GM20000 (cell line): Measurements from ENCODE around the gene KDM6A.

Experiments used
- DNase-seq: peaks from one replicate; pipeline ENCODE4 v3.0.0; 2012; ENCODE audit warnings: low spot score
- TF ChIP-seq, protein P1 (sequence below): IDR thresholded peaks from 2 replicates; pipeline ENCODE4 v1.5.1; 2012; ENCODE audit warnings: mild to moderate bottlenecking, control low read depth; ENCODE audit errors: extremely low read depth, missing control alignments

The KDM6A gene

DNA sequence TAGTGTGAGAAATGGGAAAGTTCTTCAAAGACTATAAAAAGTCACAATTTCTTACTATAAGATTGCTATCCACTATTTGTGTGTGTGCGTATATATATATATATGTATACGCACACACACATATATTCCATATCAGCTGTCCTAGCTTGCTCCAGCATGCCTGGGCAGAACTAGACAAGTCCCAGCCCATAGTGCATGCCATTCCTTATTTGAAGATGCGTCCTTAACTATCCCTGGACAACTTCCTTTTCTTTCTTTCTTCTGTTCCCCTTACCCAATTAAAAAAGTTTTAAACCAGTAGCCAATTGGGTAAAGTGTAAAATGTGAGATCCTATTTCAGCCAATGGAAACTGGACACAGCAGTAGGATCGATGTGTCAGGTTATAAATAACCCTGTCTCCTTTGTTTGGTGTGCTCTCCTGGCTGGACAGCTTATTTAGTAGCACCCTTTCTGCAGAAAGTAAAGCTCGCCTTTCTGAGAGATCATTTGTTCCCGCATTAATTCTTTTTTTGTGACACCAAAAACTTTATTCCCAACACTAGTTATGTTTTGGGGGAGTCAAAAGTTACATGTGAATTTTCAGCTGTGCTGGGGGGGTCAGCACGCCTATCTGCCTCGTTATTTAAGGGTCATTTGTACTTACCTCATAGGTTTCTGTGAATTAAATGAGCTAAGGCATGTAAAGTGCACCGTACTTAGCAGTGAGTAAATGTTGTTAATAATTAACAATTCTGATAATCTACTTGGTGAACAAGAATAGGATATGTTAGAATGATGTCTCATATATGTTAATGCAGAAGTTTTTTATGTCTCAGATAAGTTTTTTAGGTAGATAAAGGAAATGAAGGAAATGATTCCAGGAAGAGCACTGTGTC, 40.9 kb downstream of the KDM6A start:
- TF ChIP-seq, protein P1, sequence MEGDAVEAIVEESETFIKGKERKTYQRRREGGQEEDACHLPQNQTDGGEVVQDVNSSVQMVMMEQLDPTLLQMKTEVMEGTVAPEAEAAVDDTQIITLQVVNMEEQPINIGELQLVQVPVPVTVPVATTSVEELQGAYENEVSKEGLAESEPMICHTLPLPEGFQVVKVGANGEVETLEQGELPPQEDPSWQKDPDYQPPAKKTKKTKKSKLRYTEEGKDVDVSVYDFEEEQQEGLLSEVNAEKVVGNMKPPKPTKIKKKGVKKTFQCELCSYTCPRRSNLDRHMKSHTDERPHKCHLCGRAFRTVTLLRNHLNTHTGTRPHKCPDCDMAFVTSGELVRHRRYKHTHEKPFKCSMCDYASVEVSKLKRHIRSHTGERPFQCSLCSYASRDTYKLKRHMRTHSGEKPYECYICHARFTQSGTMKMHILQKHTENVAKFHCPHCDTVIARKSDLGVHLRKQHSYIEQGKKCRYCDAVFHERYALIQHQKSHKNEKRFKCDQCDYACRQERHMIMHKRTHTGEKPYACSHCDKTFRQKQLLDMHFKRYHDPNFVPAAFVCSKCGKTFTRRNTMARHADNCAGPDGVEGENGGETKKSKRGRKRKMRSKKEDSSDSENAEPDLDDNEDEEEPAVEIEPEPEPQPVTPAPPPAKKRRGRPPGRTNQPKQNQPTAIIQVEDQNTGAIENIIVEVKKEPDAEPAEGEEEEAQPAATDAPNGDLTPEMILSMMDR = no peak
- no peak for DNase-seq

DNA sequence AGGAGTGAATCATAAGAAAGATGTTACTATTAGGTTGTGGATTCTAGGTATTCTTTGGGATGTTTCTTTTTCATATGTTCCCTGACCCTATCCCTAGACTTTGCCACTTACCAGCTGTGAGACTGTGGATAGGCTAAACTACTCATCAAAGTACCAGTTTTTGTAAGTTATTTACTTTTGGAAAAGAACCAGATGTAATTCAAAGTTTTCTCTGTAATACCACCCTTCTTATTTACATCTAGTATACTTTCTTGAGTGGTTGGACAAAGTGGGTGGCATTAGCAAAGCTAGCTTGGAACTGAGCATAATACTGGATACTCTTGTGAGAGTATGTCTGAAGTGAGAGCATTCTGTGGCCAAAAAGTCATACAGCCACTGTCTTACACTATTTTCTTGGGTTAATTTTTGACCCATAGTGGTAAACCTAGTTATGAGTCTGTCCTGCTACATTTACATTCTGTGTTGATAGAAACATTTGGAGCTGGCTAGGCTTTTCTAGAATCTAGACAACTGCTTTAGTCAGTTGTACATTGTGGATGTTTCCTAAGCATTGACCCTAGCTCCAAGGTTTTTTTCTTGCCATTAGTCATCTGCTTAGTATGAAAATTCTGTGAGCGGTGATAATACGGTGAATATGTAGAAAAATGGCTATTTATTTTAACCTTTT, 41.7 kb downstream of the KDM6A start:
- no peak for DNase-seq
- TF ChIP-seq, protein P1 = no peak

DNA sequence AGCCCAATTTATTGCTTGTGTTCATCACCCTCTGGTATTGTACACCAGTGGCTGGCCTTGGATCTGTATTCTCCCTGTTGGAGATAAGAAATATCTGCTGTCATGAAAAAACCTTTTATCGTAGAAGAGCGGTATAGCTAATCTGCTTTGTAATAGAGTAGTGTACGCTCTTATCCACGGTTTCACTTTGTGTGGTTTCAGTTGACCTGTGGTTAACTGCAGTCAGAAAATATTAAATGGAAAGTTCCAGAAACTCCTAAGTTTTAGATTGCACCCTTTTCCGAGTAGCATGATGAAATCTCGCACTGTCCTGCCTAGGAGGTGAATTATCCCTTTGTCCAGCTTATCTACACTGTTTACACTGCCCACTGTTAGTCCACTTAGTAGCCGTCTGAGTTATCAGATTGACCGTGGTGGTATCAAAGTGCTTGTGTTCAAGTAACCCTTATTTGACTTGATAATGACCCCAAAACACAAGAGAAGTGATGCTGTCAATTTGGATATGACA, 42.4 kb downstream of the KDM6A start:
- no peak for DNase-seq

DNA sequence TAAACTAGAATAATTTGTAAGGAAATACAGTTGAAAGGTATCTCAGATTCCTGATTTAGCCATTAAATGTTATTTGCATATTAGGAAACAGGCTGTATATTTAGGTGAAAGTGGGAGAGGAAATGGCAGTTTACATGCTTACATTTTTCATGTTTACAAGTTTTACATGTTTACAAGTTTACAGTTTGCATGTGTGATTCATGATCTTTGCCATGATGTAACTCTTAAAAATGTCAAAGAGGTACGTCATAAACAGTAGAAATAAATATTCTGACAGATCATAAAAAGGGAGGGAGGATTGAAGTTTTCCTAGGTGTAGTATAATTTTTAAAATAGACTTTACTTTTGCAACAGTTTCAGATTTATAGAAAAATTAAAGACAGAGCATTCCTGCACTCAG, 45.7 kb downstream of the KDM6A start:
- DNase-seq = no peak

More for the DNA sequence above, 42.4 kb downstream of the KDM6A start:
- TF ChIP-seq, protein P1 = no peak

DNA sequence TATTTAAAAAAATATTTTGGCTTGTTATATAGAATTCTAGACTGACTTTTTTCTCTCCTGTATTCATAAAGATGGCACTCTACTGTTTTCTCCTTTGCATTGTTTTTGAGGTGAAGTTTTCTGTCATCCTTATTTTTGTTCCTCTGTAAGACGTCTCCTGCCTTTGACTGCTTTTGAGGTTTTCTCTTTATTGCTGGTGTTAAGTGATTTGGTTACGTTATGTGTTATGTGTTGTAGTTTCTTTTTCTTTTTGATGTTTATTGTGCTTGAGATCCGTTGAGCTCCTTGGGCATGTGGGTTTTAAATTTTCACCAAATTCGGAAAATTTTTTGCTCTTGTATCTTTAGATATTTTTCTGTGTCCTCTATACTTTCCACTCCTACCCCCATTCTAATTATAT, 50.0 kb downstream of the KDM6A start:
- no peak for DNase-seq
- TF ChIP-seq, protein P1 = no peak

More for the DNA sequence above, 45.7 kb downstream of the KDM6A start:
- TF ChIP-seq, protein P1 = no peak

DNA sequence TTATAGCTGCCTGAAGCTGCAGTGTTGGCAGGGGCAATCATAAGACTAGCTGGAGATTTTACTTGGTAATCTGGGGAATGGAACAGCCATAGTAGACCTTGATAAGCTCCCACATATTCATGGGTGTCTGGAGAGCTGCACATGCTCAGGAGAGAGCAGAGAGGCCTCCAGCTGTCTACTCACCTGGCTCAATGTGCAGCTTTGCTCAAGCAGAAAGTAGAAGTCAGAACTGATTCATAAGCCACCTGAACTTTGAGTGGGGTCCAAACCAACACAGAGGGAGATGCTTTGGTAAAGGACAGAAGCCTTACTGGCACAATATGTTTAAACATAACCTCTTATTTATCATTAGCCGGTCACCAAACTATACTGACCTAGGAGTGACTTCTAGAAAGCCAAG, 54.4 kb downstream of the KDM6A start:
- TF ChIP-seq, protein P1 = no peak

DNA sequence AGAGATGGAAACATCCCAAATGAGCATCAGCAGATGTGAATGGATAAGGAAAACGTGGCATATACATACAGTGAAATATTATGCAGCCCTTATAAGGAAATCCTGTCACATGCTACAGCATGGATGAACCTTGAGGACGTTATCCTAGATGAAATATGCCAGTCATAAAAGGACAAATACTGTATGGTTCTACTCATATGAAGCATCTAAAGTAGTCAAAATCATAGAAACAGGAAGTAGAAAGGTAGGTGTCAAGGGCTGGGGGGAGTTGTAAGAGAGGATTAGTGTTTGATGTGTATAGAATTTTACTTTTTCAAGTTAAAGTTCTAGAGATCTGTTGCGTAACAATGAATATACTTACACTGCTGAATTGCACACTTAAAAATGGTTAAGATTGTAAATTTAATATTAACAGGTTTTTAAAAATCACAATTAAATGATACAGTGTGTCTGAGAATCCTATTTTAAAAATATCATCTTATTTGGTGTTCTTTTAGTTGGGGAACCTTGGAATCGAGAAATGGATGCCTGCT, 58.5 kb downstream of the KDM6A start:
- DNase-seq = no peak
- TF ChIP-seq, protein P1 = no peak

More for the DNA sequence above, 54.4 kb downstream of the KDM6A start:
- no peak for DNase-seq
